GM18505 (cell line): Measurements from ENCODE around the gene FRMPD4.

Experiments
- ATAC-seq: cut with Tn5 transposase; IDR thresholded peaks from one replicate; pipeline ENCODE4 v1.9.1; 2021; ENCODE audit not compliant: unreplicated experiment
- POLR2A ChIP-seq: IDR thresholded peaks from 4 replicates; pipeline ENCODE4 v1.6.1; 2011; ENCODE audit warnings: borderline replicate concordance; ENCODE audit not compliant: insufficient read depth, insufficient read length; ENCODE audit errors: extremely low read depth

Gene FRMPD4

DNA sequence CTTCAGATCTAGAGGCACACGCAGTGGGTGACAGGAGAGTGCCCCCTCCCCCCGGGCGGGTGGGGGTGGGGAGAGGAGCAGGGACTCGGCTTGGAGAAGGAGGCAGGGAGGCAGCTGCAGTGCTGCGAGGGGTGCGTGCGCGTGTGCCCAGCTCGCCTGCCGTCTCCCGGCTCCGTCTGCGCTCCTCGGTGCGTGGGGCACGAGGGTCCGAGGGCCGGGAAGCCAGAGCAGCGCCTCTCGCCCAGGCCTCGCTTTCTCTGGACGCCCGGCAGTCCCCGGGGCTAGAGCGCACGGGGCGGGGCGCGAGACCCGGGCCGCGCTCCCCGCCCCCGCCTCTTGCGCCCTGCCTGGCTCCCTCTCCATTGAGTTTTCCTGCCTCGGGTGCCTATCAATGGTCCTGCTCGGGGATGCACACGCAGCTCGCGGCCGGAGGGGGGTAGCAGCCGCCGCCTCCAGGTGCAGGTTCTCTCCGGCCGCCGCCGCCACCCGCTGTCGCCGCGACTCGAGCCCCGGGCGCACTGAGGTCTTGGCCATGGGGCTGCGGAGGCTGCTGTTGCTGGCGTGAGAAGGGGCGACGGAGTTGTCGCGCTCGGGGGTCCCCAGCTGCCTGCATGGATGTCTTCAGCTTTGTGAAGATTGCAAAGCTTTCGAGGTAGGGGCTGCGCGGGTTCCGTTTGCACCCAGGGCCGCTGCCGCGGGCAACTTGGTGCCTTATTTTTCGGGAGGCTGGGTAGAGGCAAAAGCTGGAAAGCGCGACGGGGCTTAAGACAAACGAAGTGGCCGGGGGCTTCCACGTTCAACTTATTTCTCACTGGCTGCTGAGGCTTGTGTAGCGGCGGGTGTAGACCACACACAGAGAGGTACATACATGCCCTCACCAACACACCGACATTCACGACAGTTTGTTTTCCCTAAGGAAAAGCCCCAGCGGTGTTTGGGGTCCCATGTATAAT, at the start of gene FRMPD4:
TSS of gene FRMPD4 (plus strand) at position 113 of the 953 bp plus-strand sequence. CDS start at position 612, 499 bp downstream.
- ATAC-seq, result no peak
- TF ChIP-seq POLR2A, result no peak

DNA sequence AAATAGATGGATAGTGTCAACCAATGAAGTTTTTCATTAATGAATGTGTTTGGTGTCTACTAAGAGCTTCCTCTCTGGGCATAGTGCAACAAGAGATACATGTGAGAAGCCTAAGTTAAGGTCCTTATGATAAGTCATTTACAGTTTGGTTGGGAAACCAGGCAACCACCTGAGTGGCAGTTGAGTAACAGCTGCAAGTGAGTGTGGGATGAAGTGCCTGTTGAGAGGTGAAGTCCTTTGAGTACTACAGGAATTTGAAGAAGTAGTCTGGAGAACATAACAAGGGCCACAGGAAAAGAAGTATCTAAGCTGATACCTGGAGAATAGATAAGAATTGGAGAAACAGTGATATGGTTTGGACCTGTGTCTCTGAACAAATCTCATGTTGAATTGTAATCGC, 48.5 kb upstream of the FRMPD4 start:
- TF ChIP-seq POLR2A, result no peak
- no peak for ATAC-seq

DNA sequence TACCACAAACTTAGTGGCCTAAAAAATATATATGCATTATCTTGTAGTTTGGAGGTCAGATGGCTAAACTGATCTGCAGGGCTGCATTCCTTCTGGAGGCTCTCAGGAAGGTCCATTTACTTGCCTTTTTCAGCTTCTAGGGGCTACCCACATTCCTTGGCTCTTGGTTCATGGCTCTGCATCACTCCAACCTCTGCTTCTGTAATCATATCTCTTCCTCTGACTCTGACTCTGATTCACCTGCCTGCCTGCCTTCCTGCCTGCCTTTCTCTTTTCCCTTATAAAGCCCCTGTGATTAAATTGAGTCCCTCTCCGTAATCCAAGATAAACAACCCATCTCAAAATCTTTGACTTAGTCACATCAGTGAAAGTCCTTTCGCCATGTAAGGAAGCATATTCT, 25.0 kb upstream of the FRMPD4 start:
- TF ChIP-seq POLR2A, result no peak
- ATAC-seq, result no peak

DNA sequence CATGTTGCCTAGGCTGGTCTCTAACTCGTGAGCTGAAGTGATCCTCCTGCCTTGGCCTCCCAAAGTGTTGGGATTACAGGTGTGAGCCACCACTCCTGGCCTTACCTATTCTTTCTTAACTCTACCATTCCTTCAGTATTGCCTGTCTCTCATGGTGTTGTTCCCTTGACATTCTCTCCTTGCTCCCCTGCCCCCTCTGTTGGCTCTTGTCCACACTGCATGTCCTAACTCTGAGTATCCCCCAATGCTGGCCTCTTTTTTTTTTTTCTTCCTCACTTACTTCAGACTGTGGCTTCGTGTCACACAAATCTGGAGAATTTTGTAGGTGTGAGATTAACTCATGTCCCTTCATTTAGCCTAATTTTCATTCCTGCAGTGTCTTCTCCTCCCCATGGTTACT, 22.9 kb upstream of the FRMPD4 start:
- TF ChIP-seq POLR2A, result no peak
- ATAC-seq, result no peak

DNA sequence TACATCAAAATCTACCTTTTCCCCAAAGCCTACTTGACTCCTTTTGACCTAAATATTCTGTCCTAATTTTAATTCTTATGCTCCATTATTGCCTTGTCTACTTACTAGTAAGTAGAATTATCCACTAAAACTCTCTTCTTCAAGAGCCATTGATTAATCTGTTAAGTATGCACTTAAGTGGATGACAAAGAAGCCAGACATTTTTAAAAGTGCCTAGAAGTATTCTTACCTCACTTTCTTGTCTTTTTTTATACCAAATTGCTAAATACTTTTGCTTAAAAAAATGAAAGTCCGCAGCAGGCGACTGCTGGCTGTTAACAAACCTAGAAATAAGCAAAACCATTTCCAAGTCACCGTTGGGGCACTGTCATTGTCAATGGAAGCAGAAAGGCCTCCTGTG, 20.1 kb upstream of the FRMPD4 start:
- no peak for TF ChIP-seq POLR2A
- ATAC-seq, result no peak

DNA sequence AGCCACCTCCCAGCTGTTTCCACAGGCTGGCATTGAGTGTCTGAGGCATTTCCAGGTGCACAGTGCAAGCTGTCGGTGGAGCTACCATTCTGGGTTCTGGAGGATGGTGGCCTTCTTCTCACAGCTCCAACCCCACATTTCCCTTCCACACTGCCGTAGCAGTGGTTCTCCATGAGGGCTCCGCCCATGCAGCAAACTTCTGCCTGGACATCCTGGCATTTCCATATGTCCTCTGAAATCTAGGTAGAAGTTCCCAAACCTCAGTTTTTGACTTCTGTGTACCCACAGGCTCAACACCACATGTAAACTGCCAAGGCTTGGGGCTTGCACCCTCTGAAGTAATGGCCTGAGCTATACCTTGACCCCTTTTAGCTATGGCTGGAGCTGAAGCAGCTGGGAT, 10.3 kb upstream of the FRMPD4 start:
- TF ChIP-seq POLR2A, result no peak

DNA sequence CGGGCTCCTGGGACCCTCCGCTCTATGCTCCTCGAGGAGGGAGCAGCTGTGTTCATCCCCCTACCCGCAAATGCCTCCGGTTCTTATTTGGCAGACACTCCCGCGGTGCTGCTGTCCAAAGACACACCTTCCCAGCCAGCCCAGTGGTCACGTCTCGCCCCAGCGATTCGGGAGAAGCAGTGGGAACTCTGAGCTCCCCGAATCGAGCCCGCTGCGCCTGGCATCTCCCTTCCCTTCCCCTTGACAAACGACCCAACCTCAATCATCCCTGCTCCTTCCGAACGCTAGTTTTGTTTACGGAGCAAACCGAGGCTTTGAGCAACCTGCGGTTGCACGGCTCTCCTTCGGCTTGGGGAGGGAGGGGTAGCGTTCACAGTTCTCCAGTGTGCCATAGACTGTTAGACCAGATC, 317 bp upstream of the FRMPD4 start:
- no peak for TF ChIP-seq POLR2A
- ATAC-seq, result no peak

More for the DNA sequence above, 10.3 kb upstream of the FRMPD4 start:
- no peak for ATAC-seq

DNA sequence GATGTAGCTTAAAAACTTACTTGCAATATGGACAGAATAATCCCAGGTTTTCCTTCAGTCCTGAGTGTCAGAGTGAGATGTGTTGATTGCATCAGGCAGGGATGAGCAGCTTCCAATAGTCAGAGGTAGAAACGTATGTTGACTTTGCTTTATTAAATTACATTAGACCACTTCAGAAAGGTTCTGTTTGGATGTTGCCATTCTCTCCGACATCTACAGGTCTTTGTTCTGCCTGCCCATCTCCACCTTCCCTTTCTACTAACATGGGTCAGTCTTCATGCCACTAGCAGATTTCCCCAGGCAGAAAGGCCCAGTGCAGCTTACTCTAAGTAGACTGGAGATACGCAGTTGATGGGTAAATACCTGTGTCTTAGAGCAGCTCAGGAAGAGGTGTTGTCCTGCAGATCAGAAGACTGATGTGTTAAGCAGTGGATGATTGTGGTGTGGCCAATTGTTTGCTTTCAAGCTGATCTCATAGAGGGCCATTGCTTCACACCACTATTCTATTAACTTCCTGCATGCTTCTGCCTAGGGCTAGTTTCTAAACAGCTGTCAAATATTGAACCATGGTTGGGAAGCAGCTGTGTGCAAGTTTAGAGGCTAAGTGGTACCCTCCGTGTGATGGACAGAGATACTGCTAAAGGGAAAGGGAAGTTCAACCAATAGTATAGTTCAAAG, 1.8 kb downstream of the FRMPD4 start:
- no peak for TF ChIP-seq POLR2A
- ATAC-seq, result no peak

DNA sequence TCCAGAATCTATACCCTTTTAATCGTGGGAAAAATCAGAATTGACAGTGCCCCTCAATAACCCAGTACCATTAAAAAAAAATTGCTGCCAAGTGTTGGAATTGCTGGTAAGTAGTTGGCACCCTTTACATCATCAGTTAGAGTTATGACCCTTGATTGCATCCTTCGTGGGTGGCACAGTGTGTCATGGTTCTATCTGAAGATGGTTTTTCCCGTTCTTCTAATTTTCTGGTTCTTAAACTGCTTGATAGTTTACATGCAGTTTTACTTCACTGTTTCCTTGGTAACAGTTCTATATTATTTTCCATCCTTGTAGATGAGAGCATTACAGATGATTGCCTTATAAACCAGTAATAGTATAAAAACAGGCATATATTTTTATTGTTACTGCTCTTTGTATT, 3.2 kb downstream of the FRMPD4 start:
- ATAC-seq, result no peak
- no peak for TF ChIP-seq POLR2A

DNA sequence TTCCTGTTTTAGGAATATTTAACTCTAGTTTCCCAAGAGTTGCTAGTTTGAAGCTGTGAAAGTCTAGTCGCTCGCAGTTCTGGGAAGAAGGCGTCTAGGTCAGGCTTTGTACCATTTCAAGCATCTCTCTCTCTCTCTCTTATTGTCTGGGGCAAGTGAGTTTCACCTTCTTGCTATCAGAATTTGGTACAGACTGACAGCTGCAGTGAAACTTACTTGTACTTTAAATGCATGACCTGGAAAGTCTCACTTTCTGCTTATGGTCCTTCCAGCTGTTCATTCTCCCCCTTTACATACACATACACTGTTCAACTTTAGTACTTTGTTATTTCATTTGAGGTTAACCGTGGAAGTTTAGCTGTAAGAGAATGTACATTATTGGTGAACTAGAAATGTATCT, 4.4 kb downstream of the FRMPD4 start:
- TF ChIP-seq POLR2A, result no peak
- no peak for ATAC-seq

DNA sequence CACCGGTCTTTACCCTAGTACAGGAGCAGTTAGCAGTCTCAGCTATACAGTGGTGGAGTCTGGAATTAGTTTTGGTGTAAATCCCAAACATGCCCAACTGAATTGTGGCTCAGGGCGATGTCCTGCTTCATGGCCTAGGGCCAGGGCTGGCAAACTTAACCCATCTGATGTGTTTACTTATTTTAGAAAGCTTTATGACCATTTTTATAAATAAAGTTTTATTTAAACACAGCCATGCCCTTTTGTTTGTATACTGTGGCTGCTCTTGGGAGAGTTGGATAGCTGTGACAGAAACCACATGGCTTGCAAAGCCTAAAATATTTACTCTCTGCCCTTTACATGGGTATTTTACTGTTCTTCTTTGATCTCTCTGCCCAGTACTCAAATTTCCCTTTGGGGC, 7.1 kb downstream of the FRMPD4 start:
- no peak for ATAC-seq

DNA sequence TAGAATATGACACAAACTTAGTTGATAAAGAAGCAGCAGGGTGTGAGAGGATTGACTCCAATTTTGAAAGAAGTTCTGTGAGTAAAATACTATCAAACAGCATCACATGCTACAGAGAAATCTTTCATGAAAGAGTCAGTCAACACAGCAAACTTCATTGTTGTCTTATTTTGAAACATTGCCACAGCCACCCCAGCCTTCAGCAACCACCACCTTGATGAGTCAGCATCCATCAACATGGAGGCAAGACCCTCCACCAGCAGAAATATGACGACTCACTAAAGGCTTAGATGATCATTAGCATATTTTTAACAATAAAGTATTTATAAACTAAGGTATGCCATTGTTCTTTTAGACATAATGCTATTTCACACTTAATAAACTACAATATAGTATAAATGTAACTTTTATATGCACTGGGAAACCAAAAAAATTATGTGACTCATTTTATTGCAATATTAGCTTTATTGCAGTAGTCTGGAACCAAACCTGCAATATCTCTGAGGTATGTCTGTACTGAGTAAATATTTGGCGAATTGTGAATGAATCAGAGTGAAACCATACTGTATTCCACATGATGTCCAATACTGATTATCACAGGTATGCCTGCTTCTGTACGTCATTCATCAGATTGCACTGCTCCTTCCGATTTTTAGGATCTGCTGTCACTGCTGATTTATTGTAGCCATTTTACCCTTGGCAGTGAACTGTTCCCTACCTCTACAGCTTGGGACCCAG, 11.6 kb downstream of the FRMPD4 start:
- no peak for ATAC-seq

More for the DNA sequence above, 7.1 kb downstream of the FRMPD4 start:
- TF ChIP-seq POLR2A, result no peak

DNA sequence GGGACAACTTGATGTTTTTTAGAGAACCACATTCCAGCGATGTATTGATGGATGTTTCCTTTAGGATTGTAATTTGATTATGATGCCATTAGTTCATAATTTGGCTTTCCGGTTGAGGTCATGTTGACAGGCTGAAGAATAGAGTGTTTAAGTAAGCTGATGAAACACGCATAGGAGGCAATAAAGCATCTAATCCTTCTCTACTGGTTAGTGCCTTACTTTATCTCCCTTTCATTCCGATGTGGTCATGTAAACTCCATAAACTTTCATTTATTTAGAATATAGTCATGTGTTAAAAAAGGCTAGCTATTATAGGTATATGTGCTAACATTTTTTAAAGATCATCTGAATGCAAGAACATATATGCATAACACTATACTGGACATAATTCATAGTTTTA, 15.0 kb downstream of the FRMPD4 start:
- no peak for ATAC-seq
- no peak for TF ChIP-seq POLR2A

More for the DNA sequence above, 11.6 kb downstream of the FRMPD4 start:
- no peak for TF ChIP-seq POLR2A
